SK-N-MC (cell line): ENCODE measurements around the gene PLK3.
"Not testable (repeated sequence)": the region's sequence is repeated elsewhere in the genome, so short reads cannot be mapped to it uniquely, and the experiment has no call there.

Experiments
- DNase-seq: peaks from one replicate; pipeline ENCODE4 v3.0.0-alpha.2; 2011; ENCODE audit warnings: low read depth, low spot score
- H3K27ac ChIP-seq: fragments of 200-600 bp; sonication (generic); 2 replicates; pipeline ENCODE4 v1.5.1; 2016; ENCODE audit warnings: mixed run types
- H3K36me3 ChIP-seq: fragments of 200-600 bp; sonication (generic); 2 replicates; pipeline ENCODE4 v1.6.1; 2017; ENCODE audit warnings: antibody characterized with exemption, low read length, mixed read lengths; ENCODE audit not compliant: insufficient read depth
- H3K4me3 ChIP-seq: fragments of 200-600 bp; sonication (generic); 2 replicates; pipeline ENCODE4 v1.5.1; 2016
- H3K9ac ChIP-seq: fragments of 200-600 bp; sonication (generic); 2 replicates; pipeline ENCODE4 v1.8.0; 2017; ENCODE audit warnings: mixed run types, mixed read lengths; ENCODE audit not compliant: insufficient read length
- H3K9me3 ChIP-seq: fragments of 200-600 bp; sonication (generic); 2 replicates; pipeline ENCODE4 v1.6.1; 2017; ENCODE audit warnings: low read depth, mild to moderate bottlenecking, antibody characterized with exemption, low read length, moderate library complexity, mixed read lengths
- EZH2 ChIP-seq: fragments of 200-600 bp; sonication (generic); IDR thresholded peaks from one replicate; pipeline ENCODE4 v1.6.1; 2017; ENCODE audit warnings: antibody characterized with exemption
- FOXP2 ChIP-seq: optimal IDR thresholded peaks from 2 replicates; pipeline ENCODE3; 2011; ENCODE audit warnings: mild to moderate bottlenecking, moderate library complexity; ENCODE audit not compliant: insufficient read depth; ENCODE audit errors: extremely low read length, control extremely low read depth
- POLR2AphosphoS5 ChIP-seq: IDR thresholded peaks from 2 replicates; pipeline ENCODE4 v1.6.1; 2012; ENCODE audit warnings: mild to moderate bottlenecking, low read depth, low read length, borderline replicate concordance

Gene PLK3

GRCh38 chr1:44829506-44830384, 29.6 kb downstream of the PLK3 start:
- TF ChIP-seq POLR2AphosphoS5: no peak
- TF ChIP-seq EZH2: no peak
- TF ChIP-seq FOXP2: no peak
- Histone ChIP-seq H3K9ac (no peak overlapping the region), H3K36me3 (no peaks in the 10 kb centered on the region), H3K27ac (no peak overlapping the region), H3K4me3 (peak overlapping the region; percentile 7; the same call in 1 of the 2 replicates), H3K9me3 (no peaks in the 10 kb centered on the region)
- DNase-seq: no peak

DNA sequence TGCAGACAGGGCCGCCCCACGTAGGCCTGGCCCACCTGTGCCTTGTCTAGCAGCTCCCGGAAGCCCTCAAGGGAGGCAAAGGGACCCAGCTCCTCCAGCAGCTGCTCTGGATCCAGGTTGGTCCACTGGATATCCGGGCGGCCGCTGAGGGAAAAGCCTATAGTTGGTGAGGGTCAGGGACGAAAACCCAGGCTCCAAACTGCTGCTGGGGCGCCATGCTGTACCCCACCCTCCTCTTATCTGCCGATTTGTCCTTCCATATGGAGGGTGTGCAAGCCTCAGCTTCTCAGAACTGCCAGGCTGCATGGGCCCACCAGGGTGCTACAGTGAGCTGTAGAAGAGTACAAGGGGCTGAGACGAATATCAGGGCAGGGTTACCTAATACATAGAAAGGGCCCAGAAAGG, 30.7 kb downstream of the PLK3 start:
- Histone ChIP-seq H3K9me3 (no peaks in the 10 kb centered on the region), H3K36me3 (no peaks in the 10 kb centered on the region), H3K4me3 (peak overlapping the region; percentile 23; the same call in 1 of the 2 replicates), H3K9ac (peak overlapping the region; percentile 56), H3K27ac (peak overlapping the region; percentile 49)
- no peak for DNase-seq
- TF ChIP-seq FOXP2 (no peak), EZH2 (no peak), POLR2AphosphoS5 (no peak)

DNA sequence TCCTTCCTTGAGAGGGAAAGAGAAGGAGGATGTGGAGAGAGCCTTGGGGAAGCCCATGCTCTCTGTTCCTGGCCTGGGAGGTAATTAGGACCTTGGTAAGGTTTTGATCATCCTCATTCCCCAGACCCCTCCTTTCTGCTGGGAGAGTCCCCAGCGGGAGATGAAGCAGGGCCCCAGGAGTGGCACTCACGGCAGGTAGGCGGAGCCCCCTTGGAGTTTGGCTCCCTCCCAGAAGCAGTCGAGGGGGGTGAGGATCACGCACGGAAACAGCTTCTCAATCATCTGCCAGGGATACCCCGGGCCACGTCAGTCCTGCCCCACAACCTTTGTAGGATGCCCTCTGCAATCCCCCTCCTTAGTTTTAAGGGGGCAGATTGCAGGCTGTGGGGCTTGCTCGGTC, 31.3 kb downstream of the PLK3 start:
- Histone ChIP-seq H3K9me3 (no peaks in the 10 kb centered on the region), H3K4me3 (peak overlapping the region; percentile 23; the same call in 1 of the 2 replicates), H3K9ac (peak overlapping the region; percentile 56), H3K27ac (peak overlapping the region; percentile 49), H3K36me3 (no peaks in the 10 kb centered on the region)
- TF ChIP-seq FOXP2 (no peak), EZH2 (no peak), POLR2AphosphoS5 (no peak)
- DNase-seq: no peak

GRCh38 chr1:44832056-44832705, 32.0 kb downstream of the PLK3 start:
- H3K27ac ChIP-seq: no peak overlapping the region
- no peaks in the 10 kb centered on the region for H3K9me3 ChIP-seq
- H3K9ac ChIP-seq: no peak overlapping the region
- DNase-seq: no peak
- no peak for TF ChIP-seq EZH2
- no peak for TF ChIP-seq POLR2AphosphoS5
- no peak for TF ChIP-seq FOXP2
- H3K36me3 ChIP-seq: no peaks in the 10 kb centered on the region
- H3K4me3 ChIP-seq: no peak overlapping the region; the same call in 1 of the 2 replicates

- TF ChIP-seq FOXP2: no peak
- no peak for TF ChIP-seq EZH2
- TF ChIP-seq POLR2AphosphoS5: no peak
- Histone ChIP-seq H3K36me3 (no peaks in the 10 kb centered on the region), H3K27ac (no peak overlapping the region), H3K4me3 (no peak overlapping the region), H3K9ac (no peak overlapping the region), H3K9me3 (no peaks in the 10 kb centered on the region)
- no peak for DNase-seq
Observed at GRCh38 chr1:44834328-44834727, 34.2 kb downstream of the PLK3 start.

GRCh38 chr1:44835738-44836675, 35.8 kb downstream of the PLK3 start:
- no peak for TF ChIP-seq EZH2
- TF ChIP-seq POLR2AphosphoS5: no peak
- no peak for TF ChIP-seq FOXP2
- DNase-seq: peak; percentile 34
- no peaks in the 10 kb centered on the region for H3K36me3 ChIP-seq
- no peak overlapping the region for H3K9ac ChIP-seq
- H3K9me3 ChIP-seq: no peaks in the 10 kb centered on the region
- H3K27ac ChIP-seq: no peak overlapping the region
- H3K4me3 ChIP-seq: no peak overlapping the region

DNA sequence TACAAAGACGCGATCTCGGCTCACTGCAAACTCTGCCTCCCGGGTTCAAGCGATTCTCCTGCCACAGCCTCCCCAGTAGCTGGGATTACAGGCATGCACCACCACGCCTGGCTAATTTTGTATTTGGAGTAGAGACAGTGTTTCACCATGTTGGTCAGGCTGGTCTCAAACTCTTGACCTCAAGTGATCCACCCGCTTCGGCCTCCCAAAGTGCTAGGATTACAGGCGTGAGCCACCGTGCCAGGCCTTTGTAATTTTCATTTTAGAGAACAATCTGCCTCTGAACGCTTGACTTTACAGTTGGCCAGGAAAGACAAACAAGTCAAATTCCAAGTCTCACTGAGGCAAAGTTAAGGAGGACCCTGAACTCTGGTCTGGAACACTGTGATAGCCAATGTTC, 38.1 kb downstream of the PLK3 start:
- not testable (repeated sequence) for H3K27ac ChIP-seq, H3K9me3 ChIP-seq, H3K4me3 ChIP-seq, H3K9ac ChIP-seq, DNase-seq, H3K36me3 ChIP-seq

DNA sequence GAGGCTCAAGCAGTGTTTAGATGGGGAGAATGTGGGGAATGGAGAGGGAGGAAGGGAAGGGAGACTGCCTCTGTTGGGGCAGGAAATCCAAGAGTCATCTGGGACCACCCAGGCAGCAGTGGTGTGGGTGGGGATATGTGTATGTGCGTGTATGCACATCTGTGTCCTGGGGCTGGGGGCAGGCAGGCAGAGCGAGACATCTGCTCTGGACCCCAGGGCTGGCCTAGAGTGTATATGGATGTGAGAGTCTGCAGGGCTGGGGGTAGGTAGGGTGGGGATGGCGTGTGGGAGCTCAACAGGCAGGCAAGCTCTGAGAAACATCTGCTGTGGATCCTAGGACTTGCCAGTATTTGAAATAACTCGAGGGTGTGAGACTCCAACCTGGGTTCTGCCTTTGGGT, 39.4 kb downstream of the PLK3 start:
- H3K4me3 ChIP-seq: no peak overlapping the region
- TF ChIP-seq POLR2AphosphoS5 (no peak), EZH2 (no peak)
- H3K27ac ChIP-seq: no peak overlapping the region
- no peak overlapping the region for H3K9ac ChIP-seq
- no peaks in the 10 kb centered on the region for H3K36me3 ChIP-seq
- no peaks in the 10 kb centered on the region for H3K9me3 ChIP-seq
- DNase-seq: no peak
